Panc1 (cell line): Measurements from ENCODE around the gene PPM1L. TPM values are rescaled to one million over a fixed set of nuclear protein-coding genes. Genes with fewer than 3 reads are reported as not detected.

Source experiments
- ATAC-seq: fragments of 200-7000 bp; cut with Tn5 transposase; 2 replicates; pipeline ENCODE4 v1.9.1; 2020; ENCODE audit warnings: mild to moderate bottlenecking, moderate library complexity
- BruUV-seq: library from RNA; stranded (reverse); fragments of 400-500 nt; replicated peaks from 2 replicates; lab custom pipeline; 2021; lab: Mats Ljungman, UMichigan
- CTCF ChIA-PET: fragments of 300-600 bp; sonication (Branson Sonifier 250); formaldehyde crosslinking; loops from one replicate; lab custom pipeline; 2022; ENCODE audit warnings: antibody characterized with exemption; lab: Charles Lee
- POLR2A ChIA-PET: fragments of 300-600 bp; sonication (Branson Sonifier 250); formaldehyde crosslinking; loops from one replicate; lab custom pipeline; 2022; ENCODE audit warnings: antibody characterized with exemption; lab: Charles Lee
- DNase-seq: peaks from one replicate; pipeline ENCODE4 v3.0.0-alpha.2; 2010; ENCODE audit warnings: low read depth, low spot score
- H3K27ac ChIP-seq: 2 replicates; pipeline ENCODE4 v1.5.1; 2011; ENCODE audit warnings: mild to moderate bottlenecking, low read length, inconsistent platforms
- H3K27me3 ChIP-seq: fragments of 200-500 bp; sonication (Bioruptor generic); 2 replicates; pipeline ENCODE4 v1.6.0; 2014; ENCODE audit warnings: low read length, inconsistent platforms; ENCODE audit not compliant: control insufficient read depth, insufficient read depth
- H3K36me3 ChIP-seq: fragments of 200-500 bp; sonication (Bioruptor generic); 2 replicates; pipeline ENCODE4 v1.5.1; 2014; ENCODE audit warnings: inconsistent platforms, mild to moderate bottlenecking, low read length, moderate library complexity; ENCODE audit not compliant: control insufficient read depth, insufficient read depth
- H3K4me1 ChIP-seq: 2 replicates; pipeline ENCODE4 v1.5.1; 2011; ENCODE audit warnings: inconsistent platforms, mild to moderate bottlenecking, low read length, moderate library complexity; ENCODE audit not compliant: control insufficient read depth, insufficient read depth
- H3K4me3 ChIP-seq, 2 experiments: 2 replicates each; pipeline ENCODE4 v1.5.1; 2011 to 2012; ENCODE audit warnings: low read depth in 2 of 2, low read length in 2 of 2, mild to moderate bottlenecking in 2 of 2, inconsistent platforms in 1 of 2, moderate library complexity in 1 of 2
- H3K9me3 ChIP-seq: fragments of 200-500 bp; sonication (Bioruptor generic); 2 replicates; pipeline ENCODE4 v1.5.1; 2014; ENCODE audit warnings: low read depth, mild to moderate bottlenecking, inconsistent platforms, low read length, moderate library complexity; ENCODE audit not compliant: control insufficient read depth, insufficient read depth
- POLR2AphosphoS5 ChIP-seq: IDR thresholded peaks from 2 replicates; pipeline ENCODE4 v1.6.1; 2012; ENCODE audit warnings: mild to moderate bottlenecking, low read depth, low read length, moderate library complexity
- SIN3A ChIP-seq: IDR thresholded peaks from 2 replicates; pipeline ENCODE4 v1.6.1; 2012; ENCODE audit warnings: low read depth, mild to moderate bottlenecking, low read length, moderate library complexity, borderline replicate concordance; ENCODE audit not compliant: insufficient read depth
- TCF7L2 ChIP-seq: IDR thresholded peaks from 2 replicates; pipeline ENCODE4 v1.6.1; 2011; ENCODE audit warnings: mild to moderate bottlenecking, low read depth, low read length, inconsistent platforms
- in situ Hi-C: cut with HindIII; loops from 2 replicates; pipeline ENCODE4 v1.10.0; 2016; ENCODE audit warnings: low sequenced_read_pairs, low pct_unique_long_range_greater_than_20kb
- intact Hi-C: fragments of 100-400 bp; cut with micrococcal nuclease; formaldehyde crosslinking; loops from one replicate; pipeline ENCODE4 v1.10.0; 2022; ENCODE audit not compliant: unreplicated experiment
- total RNA-seq: library from RNA; stranded (reverse); gene quantifications from one replicate; pipeline ENCODE4 v1.2.1, GENCODE V29; 2021; ENCODE audit not compliant: unreplicated experiment
- TF ChIP-seq, protein P1 (sequence below), 2 experiments: IDR thresholded peaks; 2 replicates each; pipeline ENCODE4 v1.6.1; 2011 to 2012; ENCODE audit warnings: low read depth in 2 of 2, control low read depth in 1 of 2, low read length in 1 of 2, mild to moderate bottlenecking in 1 of 2, moderate library complexity in 1 of 2; ENCODE audit not compliant: insufficient read depth in 1 of 2
- TF ChIP-seq, protein P2 (sequence below): fragments of 450-650 bp; IDR thresholded peaks from 2 replicates; pipeline ENCODE4 v1.5.1; 2017; ENCODE audit warnings: mild to moderate bottlenecking

The PPM1L gene
- total RNA-seq, 1 experiment from 2014 or later: 23.8 TPM

DNA sequence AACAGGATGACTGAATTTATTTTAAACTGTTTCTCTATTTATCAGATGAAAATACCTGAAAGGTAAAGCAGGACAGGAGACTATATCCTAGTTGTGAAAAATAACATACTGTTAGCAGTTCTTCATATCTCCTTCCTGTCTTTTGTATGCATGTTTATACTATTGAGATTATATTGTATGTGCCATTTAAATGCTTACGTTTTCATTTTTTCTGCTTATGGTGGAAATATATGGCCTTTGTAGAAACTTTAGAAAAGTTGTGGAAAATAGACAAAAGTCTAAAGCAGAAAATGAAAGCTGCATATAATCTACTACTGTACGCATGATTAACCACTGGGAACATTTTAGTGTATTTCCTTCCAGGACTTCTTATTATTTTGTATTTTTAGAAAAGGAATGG is 2.1 kb upstream of the PPM1L start:
- DNase-seq (no peak), ATAC-seq (no peak)
- TF ChIP-seq, protein P1, sequence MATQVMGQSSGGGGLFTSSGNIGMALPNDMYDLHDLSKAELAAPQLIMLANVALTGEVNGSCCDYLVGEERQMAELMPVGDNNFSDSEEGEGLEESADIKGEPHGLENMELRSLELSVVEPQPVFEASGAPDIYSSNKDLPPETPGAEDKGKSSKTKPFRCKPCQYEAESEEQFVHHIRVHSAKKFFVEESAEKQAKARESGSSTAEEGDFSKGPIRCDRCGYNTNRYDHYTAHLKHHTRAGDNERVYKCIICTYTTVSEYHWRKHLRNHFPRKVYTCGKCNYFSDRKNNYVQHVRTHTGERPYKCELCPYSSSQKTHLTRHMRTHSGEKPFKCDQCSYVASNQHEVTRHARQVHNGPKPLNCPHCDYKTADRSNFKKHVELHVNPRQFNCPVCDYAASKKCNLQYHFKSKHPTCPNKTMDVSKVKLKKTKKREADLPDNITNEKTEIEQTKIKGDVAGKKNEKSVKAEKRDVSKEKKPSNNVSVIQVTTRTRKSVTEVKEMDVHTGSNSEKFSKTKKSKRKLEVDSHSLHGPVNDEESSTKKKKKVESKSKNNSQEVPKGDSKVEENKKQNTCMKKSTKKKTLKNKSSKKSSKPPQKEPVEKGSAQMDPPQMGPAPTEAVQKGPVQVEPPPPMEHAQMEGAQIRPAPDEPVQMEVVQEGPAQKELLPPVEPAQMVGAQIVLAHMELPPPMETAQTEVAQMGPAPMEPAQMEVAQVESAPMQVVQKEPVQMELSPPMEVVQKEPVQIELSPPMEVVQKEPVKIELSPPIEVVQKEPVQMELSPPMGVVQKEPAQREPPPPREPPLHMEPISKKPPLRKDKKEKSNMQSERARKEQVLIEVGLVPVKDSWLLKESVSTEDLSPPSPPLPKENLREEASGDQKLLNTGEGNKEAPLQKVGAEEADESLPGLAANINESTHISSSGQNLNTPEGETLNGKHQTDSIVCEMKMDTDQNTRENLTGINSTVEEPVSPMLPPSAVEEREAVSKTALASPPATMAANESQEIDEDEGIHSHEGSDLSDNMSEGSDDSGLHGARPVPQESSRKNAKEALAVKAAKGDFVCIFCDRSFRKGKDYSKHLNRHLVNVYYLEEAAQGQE (IDR thresholded peaks at IDR 0.05; ENCODE audit: insufficient read depth in 1 of 2, low read depth in 2 of 2, low read length in 1 of 2): no peak
- TF ChIP-seq SIN3A (no peak), TCF7L2 (no peak), POLR2AphosphoS5 (no peak)
- TF ChIP-seq, protein P2, sequence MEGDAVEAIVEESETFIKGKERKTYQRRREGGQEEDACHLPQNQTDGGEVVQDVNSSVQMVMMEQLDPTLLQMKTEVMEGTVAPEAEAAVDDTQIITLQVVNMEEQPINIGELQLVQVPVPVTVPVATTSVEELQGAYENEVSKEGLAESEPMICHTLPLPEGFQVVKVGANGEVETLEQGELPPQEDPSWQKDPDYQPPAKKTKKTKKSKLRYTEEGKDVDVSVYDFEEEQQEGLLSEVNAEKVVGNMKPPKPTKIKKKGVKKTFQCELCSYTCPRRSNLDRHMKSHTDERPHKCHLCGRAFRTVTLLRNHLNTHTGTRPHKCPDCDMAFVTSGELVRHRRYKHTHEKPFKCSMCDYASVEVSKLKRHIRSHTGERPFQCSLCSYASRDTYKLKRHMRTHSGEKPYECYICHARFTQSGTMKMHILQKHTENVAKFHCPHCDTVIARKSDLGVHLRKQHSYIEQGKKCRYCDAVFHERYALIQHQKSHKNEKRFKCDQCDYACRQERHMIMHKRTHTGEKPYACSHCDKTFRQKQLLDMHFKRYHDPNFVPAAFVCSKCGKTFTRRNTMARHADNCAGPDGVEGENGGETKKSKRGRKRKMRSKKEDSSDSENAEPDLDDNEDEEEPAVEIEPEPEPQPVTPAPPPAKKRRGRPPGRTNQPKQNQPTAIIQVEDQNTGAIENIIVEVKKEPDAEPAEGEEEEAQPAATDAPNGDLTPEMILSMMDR: no peak
- intact Hi-C loops (loop anchor here (10.0 kb wide), 1 partner anchor 181 kb away; no protein-coding TSS in a partner anchor), in situ Hi-C loops (no loop called here)
- Histone ChIP-seq H3K9me3 (no peaks in the 10 kb centered on the region), H3K27ac (peak overlapping the region; percentile 95), H3K36me3 (no peaks in the 10 kb centered on the region), H3K4me3 (peak overlapping the region; percentile 84 to 93), H3K4me1 (peaks cover 22% of the 10 kb centered on the region), H3K27me3 (no peaks in the 10 kb centered on the region)
- POLR2A ChIA-PET: no interaction called here
- BruUV-seq: TSS peak; percentile 77
- CTCF ChIA-PET: no interaction called here

DNA sequence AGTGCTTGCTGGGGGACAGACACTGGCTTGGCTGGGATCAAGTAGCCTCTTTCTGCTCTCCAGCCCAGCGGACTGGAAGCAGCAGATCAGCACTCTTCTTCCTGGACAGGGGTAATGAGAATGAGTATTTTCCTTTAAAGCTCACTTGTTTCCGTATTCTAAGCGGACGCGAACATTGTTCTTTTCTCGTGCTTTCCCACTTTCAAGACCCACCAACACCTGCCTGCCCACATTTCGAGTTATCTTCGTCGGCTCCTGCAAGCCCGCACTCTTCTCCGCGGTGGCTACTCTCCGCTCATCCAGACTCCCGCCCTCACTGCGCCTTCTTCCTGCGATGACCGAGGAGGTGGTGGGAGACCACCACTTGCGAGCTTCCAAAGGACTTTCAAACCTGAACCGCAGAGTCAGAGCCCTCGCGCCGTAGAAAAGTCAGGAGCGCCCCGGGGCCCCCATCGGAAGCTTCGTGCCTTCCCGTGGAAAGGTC is 1.6 kb upstream of the PPM1L start:
- BruUV-seq: no TSS peak
- CTCF ChIA-PET: no interaction called here

More for the DNA sequence above, 1.6 kb upstream of the PPM1L start:
- H3K4me1 ChIP-seq: peaks cover 27% of the 10 kb centered on the region
- POLR2A ChIA-PET: interaction anchor here (0.7 kb wide), 2 partner anchors 25 to 371 kb away, joined by 3 read pairs; no protein-coding TSS in a partner anchor
- H3K27ac ChIP-seq: peak overlapping the region; percentile 95
- H3K9me3 ChIP-seq: no peaks in the 10 kb centered on the region
- peak; percentile 6 for ATAC-seq
- peak overlapping the region; percentile 84 to 93 for H3K4me3 ChIP-seq
- in situ Hi-C loops (no loop called here), intact Hi-C loops (loop anchor here (10.0 kb wide), 1 partner anchor 180 kb away; no protein-coding TSS in a partner anchor)
- no peaks in the 10 kb centered on the region for H3K27me3 ChIP-seq
- DNase-seq: no peak
- no peak; the same call in 1 of the 2 replicates for TF ChIP-seq SIN3A
- TF ChIP-seq POLR2AphosphoS5: no peak
- TF ChIP-seq, protein P1 (IDR thresholded peaks at IDR 0.05; ENCODE audit: insufficient read depth in 1 of 2, low read depth in 2 of 2, low read length in 1 of 2): peak; percentile 84 to 87
- no peaks in the 10 kb centered on the region for H3K36me3 ChIP-seq
